Measurements from ENCODE around the gene BFAR.
"Not testable (repeated sequence)": the region's sequence is repeated elsewhere in the genome, so short reads cannot be mapped to it uniquely, and the experiment has no call there.

The BFAR gene

DNA sequence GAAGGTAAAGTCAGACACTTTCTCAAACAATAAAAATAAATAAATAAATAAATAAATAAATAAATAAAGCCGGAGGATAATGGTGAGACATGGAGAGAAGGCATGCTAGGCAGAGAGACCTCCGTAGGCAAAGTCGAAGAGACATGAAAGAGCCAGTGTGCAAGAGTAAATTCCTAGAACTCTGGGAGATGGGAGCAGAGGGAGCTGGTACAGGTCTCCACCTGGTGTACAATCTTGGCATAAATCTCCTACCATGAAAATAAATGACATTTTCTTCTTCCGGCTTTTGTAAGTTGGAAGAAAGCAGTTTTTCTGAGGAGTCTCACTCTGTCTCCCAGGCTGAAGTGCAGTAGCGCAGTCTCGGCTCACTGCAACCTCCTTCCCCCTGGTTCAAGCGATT is 69.1 kb downstream of the BFAR start:
- DNase-seq (ENCODE audit: low spot score): not testable (repeated sequence)

DNA sequence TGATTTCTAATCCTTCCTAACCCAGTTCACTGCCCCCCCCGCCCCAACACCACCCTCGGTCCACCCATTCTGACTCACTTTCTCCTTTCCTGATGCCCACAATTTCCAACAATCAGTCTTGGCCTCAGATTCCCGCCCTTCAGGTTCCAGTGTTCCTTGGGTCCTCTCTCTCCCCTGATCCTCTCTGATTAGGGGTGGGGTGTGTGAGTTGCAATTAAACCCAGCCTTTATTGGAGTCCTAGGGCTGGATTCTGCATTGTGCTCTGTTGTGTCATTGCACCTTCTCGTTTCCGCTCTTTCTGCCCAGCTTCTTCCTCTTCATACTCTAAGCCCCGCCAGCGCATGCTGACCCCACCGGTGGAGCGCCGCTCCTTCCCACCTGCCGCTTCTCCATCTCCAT is 69.9 kb downstream of the BFAR start:
- not testable (repeated sequence) for DNase-seq (ENCODE audit: low spot score)

DNA sequence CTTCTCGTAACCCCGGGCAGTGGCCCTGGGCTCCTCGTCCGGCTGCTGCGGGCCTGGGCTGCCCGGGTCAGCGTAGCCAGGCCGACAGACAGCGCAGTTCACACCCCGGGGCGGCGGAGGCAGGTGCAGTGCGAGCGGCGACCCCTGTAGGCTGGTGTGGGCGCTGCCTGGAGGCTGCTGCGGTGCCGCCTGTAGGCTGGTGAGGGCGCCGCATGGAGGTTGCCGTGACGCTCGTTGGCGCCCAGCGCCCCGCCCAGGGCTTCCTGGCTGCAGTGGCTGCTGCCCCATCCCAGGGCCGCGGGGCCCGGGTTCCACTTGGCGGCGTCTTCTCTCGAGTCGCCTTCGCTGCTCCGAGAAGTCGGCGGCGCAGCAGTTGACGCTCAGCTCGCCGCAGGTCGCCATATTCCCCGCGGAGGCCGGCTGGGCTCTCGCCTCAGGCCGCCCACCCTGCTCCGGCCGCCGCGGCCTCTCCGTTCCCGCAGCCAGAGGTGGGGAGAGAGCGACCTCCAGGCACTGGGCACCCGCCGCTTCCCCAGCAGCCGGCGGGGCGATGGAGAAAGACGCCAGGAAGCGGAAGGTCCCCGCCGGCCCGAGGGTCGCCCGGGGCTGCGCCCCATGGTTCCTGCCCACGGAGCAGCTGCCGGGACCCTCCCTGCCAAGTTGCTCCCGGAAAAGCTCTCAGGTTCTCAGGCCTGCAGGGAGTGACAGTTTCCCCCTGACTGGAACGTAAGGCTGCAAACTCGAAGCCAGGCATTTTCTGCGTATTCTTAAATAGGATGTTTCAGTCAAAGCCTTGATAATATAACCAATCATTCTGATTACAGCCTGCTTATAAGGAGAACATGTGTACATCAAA is 70.6 kb downstream of the BFAR start, which contains the start of gene NPIPA3:
Gene NPIPA3 (plus strand): TSS at position 256 of the 856 bp plus-strand sequence. CDS start 5,533 bp downstream, outside the sequence.
- not testable (repeated sequence) for DNase-seq (ENCODE audit: low spot score)
